ENCODE data around the gene LHX1.
A peak's percentile ranks its signal among the peaks of the same experiment; 100 is the strongest.

Gene LHX1

GRCh38 chr17:36979565-36979941 lies 42.3 kb downstream of the LHX1 start (continued):
- no peak for TF ChIP-seq PRDM2 (tag by site-specific recombination; IDR thresholded peaks at IDR 0.05; ENCODE audit: borderline replicate concordance)
- peak; percentile 35; the same call in 1 of the 2 replicates for TF ChIP-seq KLF8 (tag by site-specific recombination; IDR thresholded peaks at IDR 0.05)
- TF ChIP-seq ZNF660 (tag by site-specific recombination; IDR thresholded peaks at IDR 0.05), result no peak
- TF ChIP-seq SCRT1 (tag by site-specific recombination; IDR thresholded peaks at IDR 0.05; ENCODE audit: borderline replicate concordance), result no peak
- no peak for TF ChIP-seq YY2 (tag by site-specific recombination; IDR thresholded peaks at IDR 0.05)
- TF ChIP-seq ZNF148 (tag by site-specific recombination; IDR thresholded peaks at IDR 0.05; ENCODE audit: borderline replicate concordance), result no peak
- no peak for TF ChIP-seq KLF16 (tag by site-specific recombination; IDR thresholded peaks at IDR 0.05)
- peak; percentile 48; the same call in 1 of the 2 replicates for TF ChIP-seq ZNF843 (tag by site-specific recombination; IDR thresholded peaks at IDR 0.05)
- TF ChIP-seq ZNF324 (tag by site-specific recombination; IDR thresholded peaks at IDR 0.05), result no peak
- no peak for TF ChIP-seq ZNF174 (tag by site-specific recombination; IDR thresholded peaks at IDR 0.05)
- 0 out of 2 replicates have a peak, but pooled peaks have one; percentile 7 for TF ChIP-seq GLI2 (tag by site-specific recombination; IDR thresholded peaks at IDR 0.05; ENCODE audit: borderline replicate concordance, low read depth)
- no peak for TF ChIP-seq ZNF416 (tag by site-specific recombination; IDR thresholded peaks at IDR 0.05)
- 0 out of 2 replicates have a peak, but pooled peaks have one; percentile 14 for TF ChIP-seq WT1 (tag by site-specific recombination; IDR thresholded peaks at IDR 0.05)
- no peak for TF ChIP-seq OVOL3 (tag by site-specific recombination; IDR thresholded peaks at IDR 0.05)
- TF ChIP-seq ZNF76 (tag by site-specific recombination; IDR thresholded peaks at IDR 0.05; ENCODE audit: borderline replicate concordance, low read depth), result no peak
- TF ChIP-seq ZNF571 (tag by site-specific recombination; IDR thresholded peaks at IDR 0.05), result no peak

GRCh38 chr17:36980280-36980761 lies 43.0 kb downstream of the LHX1 start:
- H3K36me3 ChIP-seq (ENCODE audit: control insufficient read depth in 2 of 2, insufficient read depth in 1 of 2, low read length in 2 of 2), result peaks cover 0 to 12% of the 10 kb centered on the region in 2 experiments; a peak in 1 of 3 replicates
- H3K27ac ChIP-seq (ENCODE audit: extremely low read depth, low read depth, low read length), result peak overlapping the region; percentile 42; the same call in 1 of the 2 replicates
- CTCF ChIA-PET, result interaction anchor here (0.6 to 1.7 kb wide), 4 partner anchors 67 to 352 kb away, joined by 3 to 9 read pairs (median 3); no protein-coding TSS in a partner anchor
- H3K4me3 ChIP-seq (ENCODE audit: low read depth, low read length), result no peak overlapping the region
- H3K4me1 ChIP-seq (ENCODE audit: control insufficient read depth, insufficient read depth, low read length), result peaks cover 34% of the 10 kb centered on the region
- H3K9me3 ChIP-seq (ENCODE audit: control insufficient read depth, insufficient read depth, low read depth, low read length), result no peaks in the 10 kb centered on the region
- POLR2A ChIA-PET, result interaction anchor here (0.9 to 1.4 kb wide), 2 partner anchors 31 to 79 kb away, joined by 3 read pairs; partner anchors contain the start of gene AATF
- TF ChIP-seq ZNF843 (tag by site-specific recombination; IDR thresholded peaks at IDR 0.05) (peak; percentile 80), ZNF362 (tag by site-specific recombination; IDR thresholded peaks at IDR 0.05) (peak; percentile 47; the same call in 1 of the 2 replicates), ZNF10 (tag by site-specific recombination; IDR thresholded peaks at IDR 0.05) (no peak), ZBTB21 (tag by site-specific recombination; IDR thresholded peaks at IDR 0.05) (no peak), ZNF623 (tag by site-specific recombination; IDR thresholded peaks at IDR 0.05) (no peak), PRDM6 (tag by site-specific recombination; IDR thresholded peaks at IDR 0.05) (peak; percentile 81), ZNF391 (tag by site-specific recombination; IDR thresholded peaks at IDR 0.05; ENCODE audit: borderline replicate concordance, low read depth) (no peak), OSR2 (tag by site-specific recombination; IDR thresholded peaks at IDR 0.05) (peak; percentile 87), GLIS1 (tag by site-specific recombination; IDR thresholded peaks at IDR 0.05) (peak; percentile 75), ZNF26 (tag by site-specific recombination; IDR thresholded peaks at IDR 0.05) (no peak)

All from HEK293 (cell line).